Kidney (tissue), 14 donors: Measurements from ENCODE around the gene ARID5A. TPM values are rescaled to one million over a fixed set of nuclear protein-coding genes. Genes with fewer than 3 reads are reported as not detected.
"Not testable (repeated sequence)": the region's sequence is repeated elsewhere in the genome, so short reads cannot be mapped to it uniquely, and the experiment has no call there.

Source experiments
- DNase-seq, 5 donors: peaks; one replicate each; pipeline ENCODE4 v3.0.0-alpha.2; 2013 to 2020
- FAIRE-seq: peaks from 2 replicates; lab custom pipeline; 2012; peaks lifted over from hg19 to GRCh38; lab: Jason Lieb, UNC
- H3K27ac ChIP-seq, 2 donors: one replicate each; pipeline ENCODE4 v1.7.0; 2013; ENCODE audit warnings: low read depth in 2 of 2, low read length in 2 of 2, inconsistent platforms in 1 of 2
- H3K27me3 ChIP-seq: one replicate; pipeline ENCODE4 v1.7.1; 2013; ENCODE audit warnings: low read length, inconsistent platforms; ENCODE audit not compliant: control insufficient read depth, insufficient read depth
- H3K36me3 ChIP-seq, 3 donors: one replicate each; pipeline versions ENCODE4 v1.7.0 to v1.7.1; 2013; ENCODE audit warnings: low read length in 3 of 3, control low read depth in 1 of 3, inconsistent platforms in 1 of 3; ENCODE audit not compliant: insufficient read depth in 3 of 3, control insufficient read depth in 2 of 3
- H3K4me1 ChIP-seq, 3 donors: one replicate each; pipeline versions ENCODE4 v1.7.0 to v1.7.1; 2013; ENCODE audit warnings: low read length in 3 of 3, inconsistent platforms in 1 of 3, low read depth in 1 of 3; ENCODE audit not compliant: control insufficient read depth in 2 of 3, insufficient read depth in 2 of 3
- H3K4me3 ChIP-seq, 3 donors: one replicate each; pipeline versions ENCODE4 v1.7.0 to v1.8.1; 2013; ENCODE audit warnings: low read length in 3 of 3, control low read depth in 1 of 3, inconsistent platforms in 1 of 3
- H3K9ac ChIP-seq, 3 donors: one replicate each; pipeline versions ENCODE4 v1.7.0 to v1.7.1; 2013; ENCODE audit warnings: low read length in 3 of 3, control low read depth in 1 of 3, inconsistent platforms in 1 of 3
- H3K9me3 ChIP-seq, 3 donors: one replicate each; pipeline versions ENCODE4 v1.7.0 to v1.7.1; 2013; ENCODE audit warnings: low read length in 3 of 3, control low read depth in 1 of 3, inconsistent platforms in 1 of 3; ENCODE audit not compliant: control insufficient read depth in 2 of 3, insufficient read depth in 1 of 3
- intact Hi-C: fragments of 100-400 bp; cut with DNase I; formaldehyde crosslinking; loops from one replicate; pipeline ENCODE4 v1.11.1; 2022
- polyA plus RNA-seq: library from polyadenylated mRNA; stranded (reverse); fragments of 350-450 nt; fragmentation: Illumina TruSeq; extraction: RNeasy Lipid Tissue Mini Kit (QIAGEN cat#74804); gene quantifications from one replicate; pipeline ENCODE4 v1.2.3, GENCODE V29; 2014; ENCODE audit warnings: low read depth, low replicate concordance; ENCODE audit not compliant: insufficient read depth
- total RNA-seq: library from RNA; stranded (reverse); fragmentation: NEBNext Ultra II Directional; extraction: Animal tissue kit (Norgen Biotek cat#: 25700); gene quantifications from one replicate; pipeline ENCODE4 v1.2.1, GENCODE V29; 2021
- TF ChIP-seq, protein P1 (sequence below): IDR thresholded peaks from 3 replicates; pipeline ENCODE4 v1.5.1; 2012; ENCODE audit warnings: mild to moderate bottlenecking, moderate library complexity, borderline replicate concordance; ENCODE audit not compliant: insufficient read depth; ENCODE audit errors: extremely low read depth
- donor health status: control.
- donor health status: control.
- donor health status: control.
- donor health status: control.
- donor health status: control.
- donor health status: DM: yes; HTN: yes; CAD: no.
- donor health status: Normal renal cell carcinoma (clear cell type).

Gene ARID5A
- total and polyA plus RNA-seq, 2 donors from 2014 or later: 8.6 to 26.3 TPM

DNA sequence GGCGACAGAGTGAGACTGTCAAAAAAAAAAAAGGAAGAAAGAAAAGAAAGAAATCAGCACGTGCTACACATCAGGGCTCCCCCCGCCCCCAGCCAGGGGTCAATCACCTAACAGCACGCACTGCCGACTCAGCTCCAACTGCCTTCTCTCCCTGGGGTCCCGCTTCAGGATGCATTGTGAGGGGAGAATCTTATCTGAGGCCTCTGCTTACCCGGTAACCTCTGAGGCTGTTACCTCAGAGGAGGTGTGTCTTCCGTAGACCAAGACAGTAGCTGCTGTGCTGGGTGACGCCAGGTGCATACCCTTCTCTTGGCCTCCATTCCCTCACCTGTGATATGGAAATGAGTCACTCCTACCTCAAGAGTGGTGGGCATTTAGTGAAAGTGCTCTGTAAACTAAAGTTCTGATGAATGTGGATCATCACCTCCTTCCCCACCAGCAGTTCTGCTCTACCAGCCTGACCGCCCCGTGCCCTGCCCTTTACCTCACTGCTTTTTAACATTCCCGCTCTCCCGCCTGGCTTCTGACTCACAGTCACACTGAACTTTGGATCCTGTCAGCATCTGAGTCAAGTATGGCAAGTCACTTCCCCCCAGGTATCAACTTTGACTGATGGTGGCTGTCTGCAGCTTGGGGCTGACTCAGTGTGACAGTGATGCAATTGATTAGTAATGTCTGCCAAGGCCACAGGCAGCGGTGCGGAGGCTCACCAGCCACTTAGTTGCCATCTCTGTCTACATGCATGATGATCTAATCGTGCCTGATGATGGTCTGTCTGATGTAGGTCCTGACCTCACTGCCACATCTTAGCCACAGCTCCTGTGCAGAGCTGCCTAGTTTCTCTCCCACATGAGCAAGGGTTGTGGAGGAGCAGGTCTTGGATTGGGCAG is 20.1 kb downstream of the ARID5A start:
- Histone ChIP-seq H3K27ac (no peak overlapping the region), H3K9me3 (peaks cover 0 to 2% (median 0%) of the 10 kb centered on the region in 3 donors), H3K27me3 (no peaks in the 10 kb centered on the region), H3K4me1 (peaks cover 0 to 4% (median 4%) of the 10 kb centered on the region in 3 donors), H3K4me3 (no peak overlapping the region), H3K36me3 (no peaks in the 10 kb centered on the region), H3K9ac (no peak overlapping the region)
- FAIRE-seq (no peak), DNase-seq (peak in 1 of 5 donors; percentile 35)
- TF ChIP-seq, protein P1, sequence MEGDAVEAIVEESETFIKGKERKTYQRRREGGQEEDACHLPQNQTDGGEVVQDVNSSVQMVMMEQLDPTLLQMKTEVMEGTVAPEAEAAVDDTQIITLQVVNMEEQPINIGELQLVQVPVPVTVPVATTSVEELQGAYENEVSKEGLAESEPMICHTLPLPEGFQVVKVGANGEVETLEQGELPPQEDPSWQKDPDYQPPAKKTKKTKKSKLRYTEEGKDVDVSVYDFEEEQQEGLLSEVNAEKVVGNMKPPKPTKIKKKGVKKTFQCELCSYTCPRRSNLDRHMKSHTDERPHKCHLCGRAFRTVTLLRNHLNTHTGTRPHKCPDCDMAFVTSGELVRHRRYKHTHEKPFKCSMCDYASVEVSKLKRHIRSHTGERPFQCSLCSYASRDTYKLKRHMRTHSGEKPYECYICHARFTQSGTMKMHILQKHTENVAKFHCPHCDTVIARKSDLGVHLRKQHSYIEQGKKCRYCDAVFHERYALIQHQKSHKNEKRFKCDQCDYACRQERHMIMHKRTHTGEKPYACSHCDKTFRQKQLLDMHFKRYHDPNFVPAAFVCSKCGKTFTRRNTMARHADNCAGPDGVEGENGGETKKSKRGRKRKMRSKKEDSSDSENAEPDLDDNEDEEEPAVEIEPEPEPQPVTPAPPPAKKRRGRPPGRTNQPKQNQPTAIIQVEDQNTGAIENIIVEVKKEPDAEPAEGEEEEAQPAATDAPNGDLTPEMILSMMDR: no peak
- intact Hi-C loops: no loop called here

DNA sequence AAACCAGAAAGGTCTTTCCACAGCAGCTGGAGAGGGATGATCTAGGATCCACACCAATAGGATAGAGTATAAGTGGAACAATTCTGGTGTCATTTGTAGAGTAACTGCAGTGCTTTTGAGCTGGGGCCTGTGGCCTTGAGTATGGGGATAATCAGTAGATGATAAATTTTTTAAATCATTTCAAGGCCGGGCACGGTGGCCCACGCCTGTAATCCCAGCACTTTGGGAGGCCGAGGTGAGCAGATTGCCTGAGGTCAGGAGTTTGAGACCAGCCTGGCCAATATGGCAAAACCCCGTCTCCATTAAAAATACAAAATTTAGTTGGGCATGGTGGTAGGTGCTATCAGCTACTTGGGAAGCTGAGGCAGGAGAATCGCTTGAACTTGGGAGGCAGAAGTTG is 20.9 kb downstream of the ARID5A start:
- H3K36me3 ChIP-seq, DNase-seq, H3K9me3 ChIP-seq, H3K4me3 ChIP-seq, H3K9ac ChIP-seq, H3K4me1 ChIP-seq, H3K27me3 ChIP-seq, intact Hi-C loops, H3K27ac ChIP-seq, FAIRE-seq: not testable (repeated sequence)

DNA sequence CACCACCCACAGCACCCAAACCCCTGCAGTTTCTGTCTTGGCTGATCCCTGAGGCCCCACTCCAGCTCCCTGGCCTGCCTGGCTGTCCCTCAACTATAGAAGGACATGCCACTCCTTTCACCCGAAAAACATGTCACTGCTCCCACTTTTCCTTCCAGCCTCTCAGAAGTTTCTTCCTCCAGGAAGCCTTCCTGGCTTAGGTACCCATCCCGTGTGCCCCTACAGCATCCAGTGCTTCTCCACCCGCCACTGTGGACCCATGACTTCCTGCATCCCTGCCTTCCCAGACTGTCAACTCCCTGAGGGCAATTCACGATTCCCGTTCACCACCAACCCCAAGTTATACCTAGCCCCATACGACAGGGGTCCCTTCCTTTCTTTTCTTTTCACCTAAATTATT is 21.5 kb downstream of the ARID5A start:
- FAIRE-seq (no peak), DNase-seq (no peak)
- intact Hi-C loops: no loop called here
- Histone ChIP-seq H3K4me1 (peaks cover 0 to 4% (median 4%) of the 10 kb centered on the region in 3 donors), H3K27me3 (no peaks in the 10 kb centered on the region), H3K27ac (no peak overlapping the region), H3K9ac (no peak overlapping the region), H3K4me3 (no peak overlapping the region), H3K36me3 (no peaks in the 10 kb centered on the region), H3K9me3 (peaks cover 0 to 2% (median 0%) of the 10 kb centered on the region in 3 donors)
- TF ChIP-seq, protein P1: no peak

DNA sequence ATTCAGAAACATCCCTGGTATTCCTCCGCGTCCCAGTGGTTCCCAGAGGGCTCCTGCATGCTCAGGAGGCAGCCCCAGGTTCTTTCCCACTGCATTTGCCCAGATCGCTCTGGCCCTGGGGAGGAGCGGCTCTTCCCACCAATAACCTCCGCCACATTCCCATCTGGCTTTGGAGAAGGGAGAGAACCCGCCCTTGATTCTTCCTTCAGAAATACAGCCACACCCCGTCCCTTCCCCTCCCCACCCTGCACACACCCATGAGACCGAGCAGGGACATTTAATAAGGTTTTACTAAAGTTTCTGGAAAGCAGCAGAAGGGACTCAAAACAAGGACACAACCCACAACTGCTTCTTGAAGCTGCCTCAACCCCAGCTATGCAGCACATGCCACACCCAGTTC is 21.9 kb downstream of the ARID5A start:
- Histone ChIP-seq H3K9ac (no peak overlapping the region), H3K9me3 (peaks cover 0 to 2% (median 0%) of the 10 kb centered on the region in 3 donors), H3K4me1 (peaks cover 0 to 4% (median 4%) of the 10 kb centered on the region in 3 donors), H3K4me3 (no peak overlapping the region), H3K27ac (no peak overlapping the region), H3K36me3 (no peaks in the 10 kb centered on the region), H3K27me3 (no peaks in the 10 kb centered on the region)
- FAIRE-seq (no peak), DNase-seq (no peak)
- intact Hi-C loops: no loop called here
- TF ChIP-seq, protein P1: no peak
